ENCODE data around the gene RASGRP3.

RASGRP3 gene

GRCh38 chr2:33488715-33489540 is 12.5 kb downstream of the RASGRP3 start:
- in situ Hi-C loops (cut with HindIII; ENCODE audit: low pct_unique_long_range_greater_than_20kb, low sequenced_read_pairs): no loop called here
- TF ChIP-seq JUND (IDR thresholded peaks at IDR 0.05; ENCODE audit: low read depth): no peak
- no peak for DNase-seq (ENCODE audit: low read depth in 1 of 2, low spot score in 1 of 2)

DNA sequence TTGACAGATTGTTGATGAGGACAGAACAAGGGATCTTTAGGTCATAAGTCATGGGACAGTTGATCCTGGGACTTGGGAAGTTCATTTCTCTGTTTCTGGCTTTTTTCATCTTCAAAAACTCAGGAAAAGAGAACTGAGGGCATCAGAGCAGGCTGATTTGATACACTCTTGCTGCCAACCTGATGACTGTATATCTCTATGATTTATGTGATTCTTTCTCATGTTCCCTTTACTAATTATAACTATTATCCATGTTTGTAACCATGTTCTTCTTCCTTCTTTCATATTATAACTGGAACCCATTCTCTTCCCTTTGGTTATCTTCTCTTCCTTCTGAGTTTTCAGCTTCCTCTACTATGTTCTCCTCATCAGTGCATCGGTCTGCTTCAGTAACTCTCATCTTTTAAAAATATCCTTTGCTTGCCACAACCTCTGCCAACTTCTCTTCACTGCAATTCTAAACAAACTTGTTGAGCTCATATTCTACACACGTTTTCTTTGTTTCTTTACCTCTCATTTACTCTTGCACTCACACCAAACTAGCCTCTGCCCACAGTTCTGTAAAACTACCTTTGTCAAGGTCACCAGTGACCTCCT is 13.5 kb downstream of the RASGRP3 start:
- DNase-seq (ENCODE audit: low read depth in 1 of 2, low spot score in 1 of 2): no peak
- TF ChIP-seq JUND (IDR thresholded peaks at IDR 0.05; ENCODE audit: low read depth): no peak
- in situ Hi-C loops (cut with HindIII; ENCODE audit: low pct_unique_long_range_greater_than_20kb, low sequenced_read_pairs): no loop called here

DNA sequence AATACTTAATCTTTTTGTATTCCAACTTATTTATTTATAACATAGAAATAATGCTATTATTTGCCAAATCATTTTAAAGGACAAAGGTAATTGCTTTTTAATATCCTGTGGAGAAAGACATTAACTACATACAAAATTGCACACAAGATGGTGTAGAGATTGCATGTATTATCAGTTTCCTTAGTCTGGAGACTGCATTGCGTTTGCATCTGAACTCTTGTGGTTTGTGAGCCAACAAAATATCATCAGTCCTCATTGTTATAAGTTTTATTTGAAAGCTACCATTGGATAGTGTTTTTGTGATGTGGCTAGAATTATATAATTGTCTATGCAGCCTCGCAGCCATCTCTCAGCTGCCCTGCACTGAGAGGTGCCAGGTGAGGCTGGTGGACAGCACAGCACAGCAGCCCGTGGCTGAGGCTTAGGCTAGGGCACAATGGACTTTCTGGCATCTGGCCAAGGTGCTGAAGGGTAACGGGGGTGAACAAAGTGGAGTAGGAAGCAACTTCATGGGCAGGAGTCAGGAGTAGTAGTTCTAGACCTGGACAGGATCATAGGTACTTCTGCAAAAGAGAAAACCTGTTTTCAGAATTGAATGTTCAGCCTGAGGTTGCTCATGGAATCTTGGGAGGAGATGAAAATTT is 15.1 kb downstream of the RASGRP3 start:
- DNase-seq (ENCODE audit: low read depth in 1 of 2, low spot score in 1 of 2): no peak
- TF ChIP-seq JUND (IDR thresholded peaks at IDR 0.05; ENCODE audit: low read depth): no peak
- in situ Hi-C loops (cut with HindIII; ENCODE audit: low pct_unique_long_range_greater_than_20kb, low sequenced_read_pairs): no loop called here

DNA sequence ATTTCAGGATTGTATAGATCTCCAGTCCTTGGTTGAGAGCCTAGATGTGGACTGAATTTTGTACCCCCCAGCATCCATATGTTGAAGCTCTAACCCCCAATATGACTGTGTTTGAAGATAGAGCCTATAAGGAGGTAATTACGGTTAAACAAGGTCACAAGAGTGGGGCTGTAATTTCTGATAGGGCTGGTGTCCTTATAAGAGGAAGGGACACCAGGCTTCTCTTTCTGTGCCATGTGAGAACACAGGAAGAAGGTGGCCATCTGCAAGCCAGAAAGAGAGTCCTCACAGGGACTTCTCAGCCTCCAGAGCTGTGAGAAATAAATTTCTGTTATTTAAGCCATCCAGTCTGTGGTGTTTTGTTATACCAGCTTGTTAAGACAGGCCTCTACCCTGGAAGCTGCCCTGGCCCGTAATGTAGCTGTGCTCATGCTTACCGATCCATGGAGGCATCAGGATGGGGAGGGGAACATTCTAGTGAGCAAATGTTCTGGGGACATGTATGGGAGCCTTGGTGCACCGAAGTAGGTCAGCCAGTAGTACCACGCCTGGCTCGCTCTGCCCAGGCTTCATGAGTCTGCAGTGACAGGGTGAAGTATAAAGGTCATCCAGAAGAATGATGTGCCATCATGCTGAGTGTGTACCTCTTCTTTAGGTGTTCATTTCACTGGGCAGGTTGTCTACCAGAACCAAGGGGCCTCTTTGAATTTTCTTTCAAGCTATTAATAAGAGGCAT is 16.1 kb downstream of the RASGRP3 start:
- no peak for TF ChIP-seq JUND (IDR thresholded peaks at IDR 0.05; ENCODE audit: low read depth)
- in situ Hi-C loops (cut with HindIII; ENCODE audit: low pct_unique_long_range_greater_than_20kb, low sequenced_read_pairs): no loop called here
- DNase-seq (ENCODE audit: low read depth in 1 of 2, low spot score in 1 of 2): no peak

DNA sequence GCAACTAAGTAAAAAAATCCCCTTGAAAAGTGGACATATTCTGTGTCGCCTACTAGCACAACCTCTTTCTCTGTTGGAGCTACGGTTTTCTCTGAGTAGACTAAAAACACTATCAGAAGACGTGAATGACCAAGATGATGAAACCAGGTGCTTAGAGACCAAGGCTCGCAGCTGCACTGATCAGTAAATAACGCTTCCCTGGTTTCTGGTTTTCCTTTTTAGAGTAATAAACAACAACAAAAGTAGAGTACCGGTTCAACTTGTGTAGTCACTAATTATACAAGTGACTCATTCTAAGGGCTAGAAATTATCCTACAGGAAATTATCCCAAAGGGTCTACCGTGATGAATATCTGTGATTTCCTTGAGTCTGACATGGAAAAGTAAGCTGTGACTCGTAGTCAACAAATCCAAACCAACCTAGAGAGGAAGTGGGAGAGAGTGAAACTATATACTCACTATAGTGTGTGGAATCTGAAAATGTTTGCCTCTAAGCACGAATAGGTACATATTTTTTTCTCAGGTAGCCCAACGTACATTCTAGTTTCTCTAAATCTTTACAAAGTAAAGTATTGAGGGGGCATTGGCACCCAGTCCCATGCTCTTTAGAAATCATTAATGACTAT is 17.8 kb downstream of the RASGRP3 start:
- no peak for TF ChIP-seq JUND (IDR thresholded peaks at IDR 0.05; ENCODE audit: low read depth)
- in situ Hi-C loops (cut with HindIII; ENCODE audit: low pct_unique_long_range_greater_than_20kb, low sequenced_read_pairs): no loop called here
- DNase-seq (ENCODE audit: low read depth in 1 of 2, low spot score in 1 of 2): no peak

DNA sequence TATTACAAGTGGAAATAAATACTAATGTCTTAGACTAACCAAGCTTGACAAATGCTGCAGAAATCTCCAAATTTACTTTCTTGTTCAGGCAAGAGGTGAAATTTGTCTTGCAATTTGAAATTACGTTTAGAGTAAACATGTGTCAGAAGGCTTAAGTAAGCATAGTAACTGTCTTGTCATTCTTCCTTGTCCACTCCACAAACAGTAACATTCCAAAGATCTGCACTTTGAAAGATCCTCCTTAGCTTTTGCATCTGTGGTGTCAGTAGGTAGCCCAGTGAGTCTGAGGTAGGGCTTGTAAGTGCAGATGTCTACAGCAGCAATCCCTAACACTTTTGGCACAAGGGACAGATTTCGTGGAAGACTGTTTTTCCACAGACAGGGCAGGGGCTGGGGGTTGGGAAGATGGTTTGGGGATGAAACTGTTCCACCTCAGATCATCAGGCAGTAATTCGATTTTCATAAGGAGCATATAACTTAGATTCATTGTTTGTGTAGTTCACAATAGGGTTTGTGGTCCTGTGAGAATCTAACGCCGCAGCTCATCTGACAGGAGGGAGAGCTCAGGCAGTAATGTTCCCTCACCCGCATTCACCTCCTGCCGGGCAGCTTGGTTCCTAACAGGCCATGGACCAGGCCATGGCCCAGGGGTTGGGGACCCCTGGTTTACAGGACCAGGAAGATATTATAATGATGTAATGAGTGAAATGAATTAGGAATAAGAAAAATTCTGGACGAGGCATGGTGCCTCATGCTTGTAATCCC is 18.6 kb downstream of the RASGRP3 start:
- no peak for TF ChIP-seq JUND (IDR thresholded peaks at IDR 0.05; ENCODE audit: low read depth)
- peak in 1 of 2 experiments; percentile 26 for DNase-seq (ENCODE audit: low read depth in 1 of 2, low spot score in 1 of 2)
- in situ Hi-C loops (cut with HindIII; ENCODE audit: low pct_unique_long_range_greater_than_20kb, low sequenced_read_pairs): no loop called here

DNA sequence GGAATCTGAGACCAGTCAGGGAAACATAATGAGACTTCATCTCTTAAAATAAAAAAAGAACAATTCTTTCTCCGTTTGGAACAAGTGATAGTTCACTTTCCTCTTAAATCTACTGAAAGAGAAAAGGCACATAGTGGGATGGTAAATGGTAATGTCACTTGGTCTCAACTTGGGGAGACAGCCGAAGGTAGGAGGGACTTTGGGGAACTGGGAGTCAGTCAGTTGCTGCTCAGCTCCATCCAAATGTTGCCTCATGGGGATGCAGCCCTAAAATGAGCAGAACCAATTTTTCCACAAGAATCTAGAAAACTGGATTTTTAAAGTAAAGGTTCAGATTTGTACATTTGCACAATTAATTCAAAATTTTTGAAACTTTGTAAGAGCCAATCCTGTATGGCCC is 19.2 kb downstream of the RASGRP3 start:
- DNase-seq (ENCODE audit: low read depth in 1 of 2, low spot score in 1 of 2): no peak
- TF ChIP-seq JUND (IDR thresholded peaks at IDR 0.05; ENCODE audit: low read depth): no peak
- in situ Hi-C loops (cut with HindIII; ENCODE audit: low pct_unique_long_range_greater_than_20kb, low sequenced_read_pairs): no loop called here

DNA sequence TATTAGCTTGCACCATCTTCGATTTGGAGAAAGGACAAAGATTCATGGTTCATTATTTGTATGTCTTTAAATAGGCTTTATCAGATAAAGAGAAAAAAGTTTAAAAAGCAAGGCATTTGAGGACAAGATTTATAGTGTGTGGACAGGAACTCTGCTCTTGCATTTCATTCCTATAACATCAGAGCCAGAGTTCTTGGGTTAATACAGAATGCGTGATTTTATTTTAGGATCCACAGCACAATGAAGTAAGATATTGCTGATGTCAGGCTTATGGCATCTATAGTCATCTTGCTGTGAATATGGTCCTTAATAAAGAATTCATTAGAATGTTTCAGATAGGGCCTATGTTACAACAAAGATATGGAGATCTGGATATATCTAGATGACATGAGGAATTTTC is 19.7 kb downstream of the RASGRP3 start:
- no peak for TF ChIP-seq JUND (IDR thresholded peaks at IDR 0.05; ENCODE audit: low read depth)
- in situ Hi-C loops (cut with HindIII; ENCODE audit: low pct_unique_long_range_greater_than_20kb, low sequenced_read_pairs): no loop called here
- no peak for DNase-seq (ENCODE audit: low read depth in 1 of 2, low spot score in 1 of 2)

DNA sequence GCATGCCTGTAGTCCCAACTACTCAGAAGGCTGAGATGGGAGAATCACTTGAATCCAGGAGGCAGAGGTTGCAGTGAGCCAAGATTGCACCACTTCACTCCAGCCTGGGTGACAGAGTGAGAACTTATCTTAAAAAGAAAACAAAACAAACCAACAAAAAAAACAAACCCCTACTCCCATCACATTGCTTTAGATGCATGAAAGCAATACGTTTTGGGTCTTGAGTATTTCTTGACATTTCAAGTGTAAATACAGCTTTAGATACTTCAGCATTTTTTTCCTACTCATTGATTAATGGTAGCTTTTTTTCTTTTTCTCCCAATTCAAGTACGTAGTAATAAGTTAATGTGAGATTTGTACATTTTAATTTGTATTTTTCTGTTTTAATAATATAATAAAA is 20.3 kb downstream of the RASGRP3 start:
- DNase-seq (ENCODE audit: low read depth in 1 of 2, low spot score in 1 of 2): no peak
- in situ Hi-C loops (cut with HindIII; ENCODE audit: low pct_unique_long_range_greater_than_20kb, low sequenced_read_pairs): no loop called here
- TF ChIP-seq JUND (IDR thresholded peaks at IDR 0.05; ENCODE audit: low read depth): no peak

GRCh38 chr2:33497221-33497650 is 20.8 kb downstream of the RASGRP3 start:
- no peak for DNase-seq (ENCODE audit: low read depth in 1 of 2, low spot score in 1 of 2)
- in situ Hi-C loops (cut with HindIII; ENCODE audit: low pct_unique_long_range_greater_than_20kb, low sequenced_read_pairs): no loop called here
- TF ChIP-seq JUND (IDR thresholded peaks at IDR 0.05; ENCODE audit: low read depth): no peak

DNA sequence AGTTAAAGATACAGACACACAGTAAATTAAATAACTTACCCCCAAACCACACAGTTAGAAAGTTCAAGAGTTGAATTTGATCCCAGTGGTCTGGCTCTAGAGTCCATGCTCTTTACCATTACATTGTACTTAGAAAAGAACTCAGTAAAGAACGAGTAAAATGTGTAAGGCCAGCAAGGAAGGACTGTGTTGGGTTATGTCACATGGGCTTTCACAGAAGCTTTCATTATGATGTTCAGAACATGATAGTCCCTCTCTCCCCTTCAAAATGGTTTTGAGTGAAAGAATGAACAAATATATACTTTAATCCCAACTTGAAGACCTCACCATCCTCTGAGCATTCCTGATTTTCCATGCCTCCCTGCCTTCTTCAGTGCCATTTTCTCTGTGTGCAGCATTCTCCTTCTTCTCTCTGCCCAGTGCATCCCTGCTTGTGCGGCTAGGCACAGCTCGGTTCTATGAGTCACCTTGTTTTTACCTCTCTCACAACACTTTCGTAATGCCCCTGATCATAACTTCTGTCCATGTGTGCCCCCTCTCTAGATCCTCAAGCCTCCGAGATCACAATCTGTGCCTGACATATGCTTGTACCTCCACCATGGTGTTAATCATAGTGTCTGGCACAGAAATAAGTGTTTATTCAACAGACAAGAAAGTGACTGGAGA is 22.0 kb downstream of the RASGRP3 start:
- no peak for TF ChIP-seq JUND (IDR thresholded peaks at IDR 0.05; ENCODE audit: low read depth)
- DNase-seq (ENCODE audit: low read depth in 1 of 2, low spot score in 1 of 2): no peak
- in situ Hi-C loops (cut with HindIII; ENCODE audit: low pct_unique_long_range_greater_than_20kb, low sequenced_read_pairs): no loop called here

Data from T47D (cell line).